ENCODE measurements around the gene PRELP. TPM values are rescaled to one million over a fixed set of nuclear protein-coding genes. Genes with fewer than 3 reads are reported as not detected.
A peak's percentile ranks its signal among the peaks of the same experiment; 100 is the strongest.
"Not testable (repeated sequence)": the region's sequence is repeated elsewhere in the genome, so short reads cannot be mapped to it uniquely, and the experiment has no call there.

Gene PRELP
- total RNA-seq, 1 donor from 2014 or later: 1.0 TPM

GRCh38 chr1:203511513-203511912, 35.9 kb downstream of the PRELP start:
- H3K4me1 ChIP-seq (ENCODE audit: control insufficient read depth in 3 of 3, insufficient read depth in 3 of 3, low read length in 3 of 3): peaks cover 22 to 34% (median 29%) of the 10 kb centered on the region in 3 donors
- H3K9ac ChIP-seq (ENCODE audit: low read depth in 1 of 3, low read length in 3 of 3): no peak overlapping the region
- no peaks in the 10 kb centered on the region for H3K27me3 ChIP-seq (ENCODE audit: control insufficient read depth in 3 of 3, insufficient read depth in 3 of 3, low read length in 3 of 3)
- no peak overlapping the region for H3K4me3 ChIP-seq (ENCODE audit: low read length in 3 of 3)
- H3K36me3 ChIP-seq (ENCODE audit: control insufficient read depth in 3 of 3, insufficient read depth in 3 of 3, low read length in 3 of 3): no peaks in the 10 kb centered on the region
- no peaks in the 10 kb centered on the region for H3K9me3 ChIP-seq (ENCODE audit: control insufficient read depth in 3 of 3, low read length in 3 of 3)
- H3K27ac ChIP-seq (ENCODE audit: low read depth, low read length): no peak overlapping the region

GRCh38 chr1:203511930-203512329, 36.3 kb downstream of the PRELP start:
- Histone ChIP-seq H3K4me1 (ENCODE audit: control insufficient read depth in 3 of 3, insufficient read depth in 3 of 3, low read length in 3 of 3) (peaks cover 21 to 32% (median 26%) of the 10 kb centered on the region in 3 donors), H3K27ac (ENCODE audit: low read depth, low read length) (peak overlapping the region; percentile 1), H3K27me3 (ENCODE audit: control insufficient read depth in 3 of 3, insufficient read depth in 3 of 3, low read length in 3 of 3) (no peaks in the 10 kb centered on the region), H3K9me3 (ENCODE audit: control insufficient read depth in 3 of 3, low read length in 3 of 3) (no peaks in the 10 kb centered on the region), H3K4me3 (ENCODE audit: low read length in 3 of 3) (no peak overlapping the region), H3K36me3 (ENCODE audit: control insufficient read depth in 3 of 3, insufficient read depth in 3 of 3, low read length in 3 of 3) (no peaks in the 10 kb centered on the region), H3K9ac (ENCODE audit: low read depth in 1 of 3, low read length in 3 of 3) (no peak overlapping the region)

GRCh38 chr1:203512517-203512847, 36.9 kb downstream of the PRELP start:
- H3K4me1 ChIP-seq (ENCODE audit: control insufficient read depth in 3 of 3, insufficient read depth in 3 of 3, low read length in 3 of 3): peaks cover 16 to 27% (median 21%) of the 10 kb centered on the region in 3 donors
- H3K27me3 ChIP-seq (ENCODE audit: control insufficient read depth in 3 of 3, insufficient read depth in 3 of 3, low read length in 3 of 3): no peaks in the 10 kb centered on the region
- no peaks in the 10 kb centered on the region for H3K36me3 ChIP-seq (ENCODE audit: control insufficient read depth in 3 of 3, insufficient read depth in 3 of 3, low read length in 3 of 3)
- H3K9me3 ChIP-seq (ENCODE audit: control insufficient read depth in 3 of 3, low read length in 3 of 3): no peaks in the 10 kb centered on the region
- H3K27ac ChIP-seq (ENCODE audit: low read depth, low read length): peak overlapping the region; percentile 23
- H3K4me3 ChIP-seq (ENCODE audit: low read length in 3 of 3): no peak overlapping the region
- H3K9ac ChIP-seq (ENCODE audit: low read depth in 1 of 3, low read length in 3 of 3): peak overlapping the region in 1 of 3 donors; percentile 19

- Histone ChIP-seq H3K4me1 (ENCODE audit: control insufficient read depth in 3 of 3, insufficient read depth in 3 of 3, low read length in 3 of 3) (peaks cover 15 to 25% (median 16%) of the 10 kb centered on the region in 3 donors), H3K9me3 (ENCODE audit: control insufficient read depth in 3 of 3, low read length in 3 of 3) (no peaks in the 10 kb centered on the region), H3K27ac (ENCODE audit: low read depth, low read length) (peak overlapping the region; percentile 23), H3K4me3 (ENCODE audit: low read length in 3 of 3) (no peak overlapping the region), H3K27me3 (ENCODE audit: control insufficient read depth in 3 of 3, insufficient read depth in 3 of 3, low read length in 3 of 3) (no peaks in the 10 kb centered on the region), H3K36me3 (ENCODE audit: control insufficient read depth in 3 of 3, insufficient read depth in 3 of 3, low read length in 3 of 3) (no peaks in the 10 kb centered on the region), H3K9ac (ENCODE audit: low read depth in 1 of 3, low read length in 3 of 3) (peak overlapping the region in 2 of 3 donors; percentile 14 to 19)
Observed at GRCh38 chr1:203512848-203513584, 37.4 kb downstream of the PRELP start.

GRCh38 chr1:203513585-203514031, 38.0 kb downstream of the PRELP start:
- H3K27ac ChIP-seq (ENCODE audit: low read depth, low read length): no peak overlapping the region
- H3K36me3 ChIP-seq (ENCODE audit: control insufficient read depth in 3 of 3, insufficient read depth in 3 of 3, low read length in 3 of 3): no peaks in the 10 kb centered on the region
- peak overlapping the region in 1 of 3 donors; percentile 14 for H3K9ac ChIP-seq (ENCODE audit: low read depth in 1 of 3, low read length in 3 of 3)
- H3K4me1 ChIP-seq (ENCODE audit: control insufficient read depth in 3 of 3, insufficient read depth in 3 of 3, low read length in 3 of 3): peaks cover 14 to 20% (median 15%) of the 10 kb centered on the region in 3 donors
- H3K9me3 ChIP-seq (ENCODE audit: control insufficient read depth in 3 of 3, low read length in 3 of 3): no peaks in the 10 kb centered on the region
- H3K27me3 ChIP-seq (ENCODE audit: control insufficient read depth in 3 of 3, insufficient read depth in 3 of 3, low read length in 3 of 3): no peaks in the 10 kb centered on the region
- H3K4me3 ChIP-seq (ENCODE audit: low read length in 3 of 3): no peak overlapping the region

GRCh38 chr1:203516184-203516583, 40.6 kb downstream of the PRELP start:
- Histone ChIP-seq H3K27ac (ENCODE audit: low read depth, low read length) (no peak overlapping the region), H3K36me3 (ENCODE audit: control insufficient read depth in 3 of 3, insufficient read depth in 3 of 3, low read length in 3 of 3) (no peaks in the 10 kb centered on the region)

GRCh38 chr1:203516906-203517305, 41.3 kb downstream of the PRELP start:
- Histone ChIP-seq H3K4me3 (ENCODE audit: low read length in 3 of 3) (no peak overlapping the region), H3K4me1 (ENCODE audit: control insufficient read depth in 3 of 3, insufficient read depth in 3 of 3, low read length in 3 of 3) (peaks cover 15 to 17% (median 16%) of the 10 kb centered on the region in 3 donors), H3K9ac (ENCODE audit: low read depth in 1 of 3, low read length in 3 of 3) (no peak overlapping the region), H3K27ac (ENCODE audit: low read depth, low read length) (no peak overlapping the region), H3K27me3 (ENCODE audit: control insufficient read depth in 3 of 3, insufficient read depth in 3 of 3, low read length in 3 of 3) (no peaks in the 10 kb centered on the region), H3K9me3 (ENCODE audit: control insufficient read depth in 3 of 3, low read length in 3 of 3) (no peaks in the 10 kb centered on the region), H3K36me3 (ENCODE audit: control insufficient read depth in 3 of 3, insufficient read depth in 3 of 3, low read length in 3 of 3) (no peaks in the 10 kb centered on the region)

More at GRCh38 chr1:203516184-203516583, 40.6 kb downstream of the PRELP start:
- H3K4me3 ChIP-seq (ENCODE audit: low read length in 3 of 3): no peak overlapping the region
- H3K9ac ChIP-seq (ENCODE audit: low read depth in 1 of 3, low read length in 3 of 3): no peak overlapping the region
- H3K9me3 ChIP-seq (ENCODE audit: control insufficient read depth in 3 of 3, low read length in 3 of 3): no peaks in the 10 kb centered on the region
- H3K27me3 ChIP-seq (ENCODE audit: control insufficient read depth in 3 of 3, insufficient read depth in 3 of 3, low read length in 3 of 3): no peaks in the 10 kb centered on the region
- H3K4me1 ChIP-seq (ENCODE audit: control insufficient read depth in 3 of 3, insufficient read depth in 3 of 3, low read length in 3 of 3): peaks cover 13 to 17% (median 14%) of the 10 kb centered on the region in 3 donors

GRCh38 chr1:203517426-203518110, 42.0 kb downstream of the PRELP start:
- peaks cover 11 to 15% (median 12%) of the 10 kb centered on the region in 3 donors for H3K4me1 ChIP-seq (ENCODE audit: control insufficient read depth in 3 of 3, insufficient read depth in 3 of 3, low read length in 3 of 3)
- H3K9me3 ChIP-seq (ENCODE audit: control insufficient read depth in 3 of 3, low read length in 3 of 3): no peaks in the 10 kb centered on the region
- H3K4me3 ChIP-seq (ENCODE audit: low read length in 3 of 3): no peak overlapping the region
- no peaks in the 10 kb centered on the region for H3K27me3 ChIP-seq (ENCODE audit: control insufficient read depth in 3 of 3, insufficient read depth in 3 of 3, low read length in 3 of 3)
- H3K9ac ChIP-seq (ENCODE audit: low read depth in 1 of 3, low read length in 3 of 3): no peak overlapping the region
- H3K36me3 ChIP-seq (ENCODE audit: control insufficient read depth in 3 of 3, insufficient read depth in 3 of 3, low read length in 3 of 3): no peaks in the 10 kb centered on the region
- no peak overlapping the region for H3K27ac ChIP-seq (ENCODE audit: low read depth, low read length)

- H3K4me3 ChIP-seq (ENCODE audit: low read length in 3 of 3); H3K9ac ChIP-seq (ENCODE audit: low read depth in 1 of 3, low read length in 3 of 3); H3K36me3 ChIP-seq (ENCODE audit: control insufficient read depth in 3 of 3, insufficient read depth in 3 of 3, low read length in 3 of 3); H3K27ac ChIP-seq (ENCODE audit: low read depth, low read length); H3K9me3 ChIP-seq (ENCODE audit: control insufficient read depth in 3 of 3, low read length in 3 of 3); H3K27me3 ChIP-seq (ENCODE audit: control insufficient read depth in 3 of 3, insufficient read depth in 3 of 3, low read length in 3 of 3); H3K4me1 ChIP-seq (ENCODE audit: control insufficient read depth in 3 of 3, insufficient read depth in 3 of 3, low read length in 3 of 3): not testable (repeated sequence)
Observed at GRCh38 chr1:203518139-203518538, 42.5 kb downstream of the PRELP start.

GRCh38 chr1:203518541-203518940, 42.9 kb downstream of the PRELP start:
- Histone ChIP-seq H3K4me3 (ENCODE audit: low read length in 3 of 3) (no peak overlapping the region), H3K4me1 (ENCODE audit: control insufficient read depth in 3 of 3, insufficient read depth in 3 of 3, low read length in 3 of 3) (peaks cover 3 to 7% (median 6%) of the 10 kb centered on the region in 3 donors), H3K27ac (ENCODE audit: low read depth, low read length) (no peak overlapping the region), H3K9me3 (ENCODE audit: control insufficient read depth in 3 of 3, low read length in 3 of 3) (no peaks in the 10 kb centered on the region), H3K36me3 (ENCODE audit: control insufficient read depth in 3 of 3, insufficient read depth in 3 of 3, low read length in 3 of 3) (no peaks in the 10 kb centered on the region), H3K9ac (ENCODE audit: low read depth in 1 of 3, low read length in 3 of 3) (no peak overlapping the region), H3K27me3 (ENCODE audit: control insufficient read depth in 3 of 3, insufficient read depth in 3 of 3, low read length in 3 of 3) (no peaks in the 10 kb centered on the region)
